LHCN-M2 (cell line): Measurements from ENCODE around the gene ACOT9. TPM values are rescaled to one million over a fixed set of nuclear protein-coding genes. Genes with fewer than 3 reads are reported as not detected.
"Not testable (repeated sequence)": the region's sequence is repeated elsewhere in the genome, so short reads cannot be mapped to it uniquely, and the experiment has no call there.

Experiments used
- DNase-seq: peaks from one replicate; pipeline ENCODE4 v3.0.0-alpha.2; 2012; ENCODE audit warnings: low read depth
- polyA plus RNA-seq: library from polyadenylated mRNA; unstranded; fragments of >200 nt; gene quantifications from one replicate; pipeline ENCODE4 v1.2.1, GENCODE V29; 2012; ENCODE audit warnings: missing spikeins
- total RNA-seq: library from RNA; depleted of rRNA; stranded (reverse); fragments of >200 nt; gene quantifications from 2 replicates; pipeline ENCODE4 v1.2.3, GENCODE V29; 2014; rRNA removed

The ACOT9 gene
- total RNA-seq, result 59.8 and 66.5 TPM in 2 replicates
- 52.2 TPM for polyA plus RNA-seq

GRCh38 chrX:23742697-23743622 lies at the start of gene ACOT9:
Gene ACOT9 (minus strand): TSS chrX:23743276. CDS start chrX:23743144, 132 bp downstream.
- peak; percentile 88 for DNase-seq

GRCh38 chrX:23790155-23790497 lies 47.0 kb upstream of the ACOT9 start:
- no peak for DNase-seq

GRCh38 chrX:23789386-23790154 lies 46.5 kb upstream of the ACOT9 start:
- no peak for DNase-seq

GRCh38 chrX:23788946-23789345 lies 45.9 kb upstream of the ACOT9 start:
- DNase-seq, result no peak

GRCh38 chrX:23788521-23788920 lies 45.4 kb upstream of the ACOT9 start:
- no peak for DNase-seq

- no peak for DNase-seq
These were observed 44.7 kb upstream of the ACOT9 start for GRCh38 chrX:23787745-23788118.

- no peak for DNase-seq
These were observed 43.3 kb upstream of the ACOT9 start for GRCh38 chrX:23786268-23786815.

GRCh38 chrX:23785580-23785979 lies 42.5 kb upstream of the ACOT9 start:
- no peak for DNase-seq

GRCh38 chrX:23784470-23785331 lies 41.6 kb upstream of the ACOT9 start:
- DNase-seq, result peak; percentile 74

- DNase-seq, result no peak
These were observed 40.8 kb upstream of the ACOT9 start for GRCh38 chrX:23783589-23784469.

GRCh38 chrX:23782863-23783588 lies 40.0 kb upstream of the ACOT9 start, which contains the start of gene SAT1:
Gene SAT1 (plus strand): TSS chrX:23783173. CDS start chrX:23783352, 179 bp downstream.
- DNase-seq, result peak; percentile 91

GRCh38 chrX:23782455-23782854 lies 39.4 kb upstream of the ACOT9 start:
- no peak for DNase-seq

GRCh38 chrX:23779025-23779424 lies 35.9 kb upstream of the ACOT9 start:
- DNase-seq, result peak; percentile 73

GRCh38 chrX:23776363-23776762 lies 33.3 kb upstream of the ACOT9 start:
- no peak for DNase-seq

GRCh38 chrX:23773601-23774175 lies 30.6 kb upstream of the ACOT9 start:
- DNase-seq, result no peak

GRCh38 chrX:23771086-23771485 lies 28.0 kb upstream of the ACOT9 start:
- not testable (repeated sequence) for DNase-seq

- DNase-seq, result no peak
These were observed 27.1 kb upstream of the ACOT9 start for GRCh38 chrX:23770142-23770541.

GRCh38 chrX:23766650-23767551 lies 23.8 kb upstream of the ACOT9 start:
- no peak for DNase-seq
